ENCODE results near the gene LRRC42.
"Not testable (repeated sequence)": the region's sequence is repeated elsewhere in the genome, so short reads cannot be mapped to it uniquely, and the experiment has no call there.

LRRC42 gene

GRCh38 chr1:53967409-53968124 is 21.4 kb downstream of the LRRC42 start:
- DNase-seq (ENCODE audit: low spot score), result no peak

GRCh38 chr1:53968125-53968513 is 22.0 kb downstream of the LRRC42 start:
- no peak for DNase-seq (ENCODE audit: low spot score)

DNA sequence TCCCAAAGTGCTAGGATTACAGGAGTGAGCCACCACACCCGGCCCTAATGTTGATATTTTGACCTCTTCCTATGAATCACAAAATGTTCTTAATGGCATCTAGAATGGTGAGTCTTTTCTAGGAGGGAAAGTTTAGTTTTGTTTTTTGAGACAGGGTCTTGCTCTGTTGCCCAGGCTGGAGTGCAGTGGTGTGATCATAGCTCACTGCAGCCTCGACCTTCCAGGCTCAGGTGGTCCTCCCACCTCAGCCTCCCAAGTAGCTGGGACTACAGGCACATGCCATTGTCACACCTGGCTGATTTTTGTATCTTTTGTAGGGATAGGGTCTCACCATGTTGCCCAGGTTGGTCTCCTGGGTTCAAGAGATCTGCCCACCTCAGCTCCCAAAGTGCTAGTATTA is 23.2 kb downstream of the LRRC42 start:
- not testable (repeated sequence) for DNase-seq (ENCODE audit: low spot score)

GRCh38 chr1:53971718-53972117 is 25.6 kb downstream of the LRRC42 start:
- DNase-seq (ENCODE audit: low spot score), result no peak

DNA sequence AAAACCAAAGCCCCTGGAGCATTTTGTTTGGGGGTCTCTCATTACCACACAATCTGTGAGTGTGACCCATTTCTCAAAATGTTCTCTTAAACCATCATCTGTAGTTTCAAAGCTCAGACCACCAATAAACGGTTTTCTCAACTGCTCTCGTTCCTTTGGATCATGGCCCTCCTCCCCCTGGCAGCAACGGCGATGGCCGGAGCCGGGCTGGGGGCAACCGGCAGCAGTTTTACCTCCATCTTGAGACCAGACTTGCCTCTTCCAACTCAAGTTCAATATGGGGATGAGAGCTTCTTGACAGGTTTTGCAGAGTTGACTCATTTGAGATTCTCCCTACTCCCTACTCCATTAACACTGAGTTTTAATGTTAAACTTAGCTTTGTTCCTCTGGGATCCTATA is 29.7 kb downstream of the LRRC42 start:
- no peak for DNase-seq (ENCODE audit: low spot score)

GRCh38 chr1:53979712-53980450 is 33.7 kb downstream of the LRRC42 start:
- no peak for DNase-seq (ENCODE audit: low spot score)

- DNase-seq (ENCODE audit: low spot score), result no peak
These were observed 35.1 kb downstream of the LRRC42 start for GRCh38 chr1:53981220-53981619.

DNA sequence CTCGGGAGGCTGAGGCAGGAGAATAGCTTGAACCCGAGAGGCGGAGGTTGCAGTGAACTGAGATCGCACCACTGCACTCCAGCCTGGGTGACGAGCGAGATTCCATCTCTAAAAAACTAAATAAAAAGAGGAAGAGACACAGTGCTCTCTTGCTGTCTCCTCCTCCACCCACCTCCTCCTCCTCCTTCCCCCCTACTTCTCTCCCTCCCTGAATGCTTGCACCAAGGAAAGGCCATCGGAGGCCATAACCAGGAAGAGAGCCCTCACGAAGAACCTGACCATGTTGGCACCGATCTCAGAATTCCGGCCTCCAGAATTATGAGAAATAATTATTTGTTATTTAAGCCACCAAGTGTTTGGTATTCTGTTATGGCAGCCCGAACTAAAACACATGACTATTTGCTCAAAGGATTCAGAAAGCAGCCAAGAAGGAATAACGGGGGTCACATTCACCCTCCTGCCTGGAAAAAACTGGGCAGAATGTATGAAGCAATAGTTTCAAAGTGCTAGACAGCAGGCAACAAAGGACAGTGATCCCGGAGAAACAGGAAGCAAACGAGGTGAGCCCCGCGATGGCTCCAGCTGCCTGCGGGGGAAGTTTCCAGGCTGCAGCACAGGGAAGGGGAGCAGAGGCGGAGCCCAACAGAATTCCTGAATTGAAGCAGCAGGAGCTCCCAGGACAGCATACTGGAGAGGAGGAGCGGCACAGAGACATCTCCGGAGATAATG is 36.0 kb downstream of the LRRC42 start:
- DNase-seq (ENCODE audit: low spot score), result peak; percentile 83

DNA sequence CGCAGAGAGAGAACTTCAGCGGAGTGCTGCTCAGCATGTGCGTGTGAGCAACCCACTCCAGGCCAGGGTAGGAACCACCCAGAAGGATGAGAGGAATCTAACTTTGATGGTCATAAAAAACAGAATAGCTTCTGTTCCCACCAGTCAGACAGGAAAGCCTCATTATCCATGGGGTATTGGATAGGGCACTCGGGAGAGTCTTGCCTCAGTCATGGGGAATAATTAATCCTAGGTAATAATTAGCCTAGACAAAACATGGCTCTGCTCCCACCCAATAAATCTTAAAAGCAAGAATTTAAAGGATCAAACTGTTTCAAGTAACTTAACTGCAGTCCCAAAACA is 36.6 kb downstream of the LRRC42 start:
- DNase-seq (ENCODE audit: low spot score), result no peak

DNA sequence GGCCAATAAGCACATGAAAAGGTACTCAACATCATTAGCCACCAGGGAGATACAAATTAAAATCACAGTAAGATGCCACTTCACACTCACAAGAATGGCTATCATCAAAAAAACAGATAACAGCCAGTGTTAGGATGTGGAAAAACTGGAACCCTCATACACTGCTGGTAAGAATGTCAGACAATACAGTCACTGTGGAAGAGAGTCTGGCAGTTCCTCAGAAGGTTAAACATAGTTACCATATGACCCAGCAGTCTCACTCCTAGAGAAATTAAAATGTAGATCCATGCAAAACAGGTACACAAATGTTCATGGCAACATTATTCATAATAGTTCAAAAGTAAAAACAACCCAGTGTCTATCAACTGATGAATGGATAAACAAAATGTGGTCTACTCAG is 38.6 kb downstream of the LRRC42 start:
- DNase-seq (ENCODE audit: low spot score), result no peak

GRCh38 chr1:53986458-53986857 is 40.3 kb downstream of the LRRC42 start:
- no peak for DNase-seq (ENCODE audit: low spot score)

DNA sequence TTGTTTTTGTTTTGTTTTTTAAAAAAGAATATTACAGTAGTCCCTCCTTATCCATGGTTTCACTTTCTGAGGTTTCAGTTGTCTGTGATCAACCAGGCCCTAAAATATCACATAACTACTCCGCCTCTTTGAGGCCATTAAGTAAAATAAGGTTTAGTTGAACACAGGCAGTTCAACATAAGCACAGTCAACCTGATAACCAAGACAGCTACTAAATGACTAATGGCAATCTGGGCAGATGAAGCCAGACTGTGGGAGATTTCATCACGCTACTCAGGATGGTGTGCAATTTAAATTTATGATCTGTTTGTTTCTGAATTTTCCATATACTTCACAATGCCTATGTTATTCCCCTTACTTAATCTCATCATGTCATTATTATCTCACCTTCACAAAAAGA is 41.7 kb downstream of the LRRC42 start:
- DNase-seq (ENCODE audit: low spot score), result no peak

- no peak for DNase-seq (ENCODE audit: low spot score)
These were observed 46.1 kb downstream of the LRRC42 start for GRCh38 chr1:53992085-53992874.

DNA sequence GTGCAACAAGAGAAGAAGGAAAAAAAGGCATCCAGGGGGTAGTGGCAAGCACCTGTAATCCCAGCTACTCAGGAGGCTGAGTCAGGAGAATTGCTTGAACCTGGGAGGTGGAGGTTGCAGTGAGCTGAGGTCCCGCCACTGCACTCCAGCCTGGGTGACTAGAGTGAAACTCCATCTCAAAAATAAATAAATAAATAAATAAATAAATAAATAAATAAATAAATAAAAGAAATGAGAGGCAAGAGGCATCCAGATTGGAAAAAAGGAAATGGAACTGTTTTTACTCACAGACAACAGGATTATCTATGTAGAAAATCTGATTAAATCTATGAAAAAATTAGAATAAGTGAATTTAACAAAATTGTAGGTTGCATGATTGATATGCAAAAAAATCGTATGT is 48.4 kb downstream of the LRRC42 start:
- DNase-seq (ENCODE audit: low spot score), result not testable (repeated sequence)

GRCh38 chr1:53995683-53996082 is 49.5 kb downstream of the LRRC42 start:
- no peak for DNase-seq (ENCODE audit: low spot score)

- DNase-seq (ENCODE audit: low spot score), result no peak
These were observed 52.1 kb downstream of the LRRC42 start for GRCh38 chr1:53998223-53998622.

DNA sequence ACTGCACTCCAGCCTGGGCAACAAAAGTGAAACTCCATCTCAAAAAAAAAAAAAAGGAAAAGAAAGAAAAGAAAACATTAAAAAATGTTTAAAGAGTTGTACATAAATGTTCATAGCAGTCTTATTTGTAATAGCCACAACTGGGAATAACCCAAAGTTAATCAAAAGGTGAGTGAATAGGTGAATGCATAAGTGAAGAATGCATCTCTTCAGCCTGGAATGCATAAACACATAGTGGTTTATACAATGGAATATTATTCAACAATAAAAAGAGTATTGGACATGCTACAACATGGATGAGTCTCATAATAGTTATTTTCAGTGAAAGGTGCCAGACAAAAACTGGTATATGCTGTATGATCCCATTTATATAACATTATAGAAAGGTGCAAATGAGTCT is 53.8 kb downstream of the LRRC42 start:
- no peak for DNase-seq (ENCODE audit: low spot score)

- DNase-seq (ENCODE audit: low spot score), result no peak
These were observed 55.4 kb downstream of the LRRC42 start for GRCh38 chr1:54001591-54001990.

DNA sequence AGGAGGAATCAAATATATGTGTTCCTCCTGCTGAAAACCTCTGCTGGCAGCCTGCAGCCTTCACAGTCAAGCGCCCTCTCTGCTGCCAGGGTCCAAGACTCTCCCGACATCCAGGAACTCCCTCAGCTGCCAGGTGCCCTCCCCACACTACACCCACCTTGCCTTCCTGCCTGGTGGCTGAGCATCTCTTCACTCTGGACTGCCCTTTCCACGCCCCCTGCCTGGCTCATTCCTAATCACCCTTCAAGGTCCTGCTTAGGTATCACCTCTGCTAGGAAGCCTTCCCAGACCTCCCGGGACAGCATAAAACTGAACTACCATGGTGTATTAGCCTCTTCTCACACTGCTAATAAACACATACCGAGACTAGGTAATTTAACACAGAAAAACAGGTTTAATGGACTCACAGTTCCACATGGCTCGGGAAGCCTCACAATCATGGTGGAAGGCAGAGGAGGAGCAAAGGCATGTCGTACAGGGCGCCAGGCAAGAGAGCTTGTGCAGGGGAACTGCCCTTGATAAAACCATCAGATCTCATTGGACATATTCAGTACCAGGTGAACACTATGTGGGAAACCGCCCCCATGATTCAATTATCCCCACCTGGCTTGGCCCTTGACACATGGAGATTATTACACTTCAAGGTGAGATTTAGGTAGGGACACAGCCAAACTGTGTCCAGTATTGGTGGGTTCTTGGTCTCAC is 56.5 kb downstream of the LRRC42 start:
- DNase-seq (ENCODE audit: low spot score), result no peak

GRCh38 chr1:54003249-54003646 is 57.1 kb downstream of the LRRC42 start:
- DNase-seq (ENCODE audit: low spot score), result no peak

DNA sequence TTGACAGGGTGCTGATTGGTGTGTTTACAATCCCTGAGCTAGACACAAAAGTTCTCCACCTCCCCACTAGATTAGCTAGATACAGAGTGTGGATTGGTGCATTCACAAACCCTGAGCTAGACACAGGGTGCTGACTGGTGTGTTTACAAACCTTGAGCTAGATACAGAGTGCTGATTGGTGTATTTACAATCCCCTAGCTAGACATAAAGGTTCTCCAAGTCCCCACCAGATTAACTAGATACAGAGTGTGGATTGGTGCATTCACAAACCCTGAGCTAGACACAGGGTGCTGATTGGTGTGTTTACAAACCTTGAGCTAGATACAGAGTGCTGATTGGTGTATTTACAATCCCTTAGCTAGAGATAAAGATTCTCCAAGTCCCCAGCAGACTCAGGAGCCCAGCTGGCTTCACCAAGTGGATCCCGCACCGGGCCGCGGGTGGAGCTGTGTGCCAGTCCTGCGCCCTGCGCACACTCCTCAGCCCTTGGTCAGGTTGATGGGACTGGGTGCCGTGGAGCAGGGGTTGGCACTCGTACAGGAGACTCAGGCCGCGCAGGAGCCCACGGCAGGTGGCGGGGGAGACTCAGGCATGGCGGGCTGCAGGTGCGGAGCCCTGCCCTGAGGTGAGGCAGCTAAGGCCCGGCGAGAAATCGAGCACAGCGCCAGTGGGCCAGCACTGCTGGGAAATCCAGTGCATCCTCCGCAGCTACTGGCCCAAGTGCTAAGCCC is 57.8 kb downstream of the LRRC42 start:
- DNase-seq (ENCODE audit: low spot score), result not testable (repeated sequence)

Measured in AG20443 (cell line).